Natural killer cell (primary cell): ENCODE data around the gene GNAS-AS1. TPM values are rescaled to one million over a fixed set of nuclear protein-coding genes. Genes with fewer than 3 reads are reported as not detected.

ENCODE experiments used
- ATAC-seq, 3 donors: fragments of 150-1000 bp in 2 of 3; fragments of 200-7000 bp in 1 of 3; cut with Tn5 transposase; 1 replicate in 1 of 3; 2 replicates in 2 of 3; pipeline ENCODE4 v1.10.0; 2021; ENCODE audit warnings: mild to moderate bottlenecking in 2 of 3, moderate library complexity in 2 of 3
- DNase-seq, 2 donors: peaks; one replicate each; pipeline versions ENCODE4 v3.0.0 to v3.0.0-alpha.2; 2013 to 2021; ENCODE audit warnings: mixed read lengths in 1 of 2
- H3K27ac ChIP-seq: one replicate; pipeline ENCODE4 v1.5.1; 2013; ENCODE audit warnings: mild to moderate bottlenecking, low read length
- H3K27me3 ChIP-seq: one replicate; pipeline ENCODE4 v1.6.1; 2013; ENCODE audit warnings: low read length; ENCODE audit not compliant: control insufficient read depth, insufficient read depth
- H3K36me3 ChIP-seq: one replicate; pipeline ENCODE4 v1.6.1; 2013; ENCODE audit warnings: low read length; ENCODE audit not compliant: control insufficient read depth, insufficient read depth
- H3K4me1 ChIP-seq: one replicate; pipeline ENCODE4 v1.6.1; 2013; ENCODE audit warnings: low read length; ENCODE audit not compliant: control insufficient read depth, insufficient read depth
- H3K4me3 ChIP-seq: one replicate; pipeline ENCODE4 v1.5.1; 2013; ENCODE audit warnings: low read length
- H3K9me3 ChIP-seq: one replicate; pipeline ENCODE4 v1.6.1; 2013; ENCODE audit warnings: low read length; ENCODE audit not compliant: control insufficient read depth, insufficient read depth
- H3K27ac Mint-ChIP-seq, 2 donors: one replicate each; pipeline ENCODE4 v1.8.0; 2022; ENCODE audit warnings: mild to moderate bottlenecking in 2 of 2, mixed read lengths in 2 of 2, moderate library complexity in 1 of 2
- H3K27me3 Mint-ChIP-seq, 2 donors: one replicate each; pipeline ENCODE4 v1.8.0; 2022; ENCODE audit warnings: low read depth in 2 of 2, mixed read lengths in 2 of 2
- H3K36me3 Mint-ChIP-seq: one replicate; pipeline ENCODE4 v1.8.0; 2022; ENCODE audit warnings: mixed read lengths
- H3K4me1 Mint-ChIP-seq, 2 donors: one replicate each; pipeline ENCODE4 v1.8.0; 2022; ENCODE audit warnings: mixed read lengths in 2 of 2
- H3K4me3 Mint-ChIP-seq: one replicate; pipeline ENCODE4 v1.8.0; 2022; ENCODE audit warnings: mild to moderate bottlenecking, moderate library complexity, mixed read lengths
- H3K9me3 Mint-ChIP-seq, 2 donors: one replicate each; pipeline ENCODE4 v1.8.0; 2022; ENCODE audit warnings: mixed read lengths in 2 of 2
- WGBS: methylation state at CpG from one replicate; pipeline ENCODE4 v1.1.7; 2013; ENCODE audit warnings: missing lambda C conversion rate; ENCODE audit not compliant: insufficient coverage; 5-methylcytosine and 5-hydroxymethylcytosine counted together
- intact Hi-C: fragments of 100-400 bp; cut with micrococcal nuclease; formaldehyde crosslinking; loops from one replicate; pipeline ENCODE4 v1.14.2; 2022
- total RNA-seq, 4 donors: library from RNA; stranded (reverse); fragments of 120-200 nt in 1 of 4; gene quantifications; one replicate each; pipeline versions ENCODE4 v1.2.3 to v1.2.4, GENCODE V29; 2013 to 2022
- TF ChIP-seq, protein P1 (sequence below): fragments of 200-600 bp; IDR thresholded peaks from one replicate; pipeline ENCODE4 v1.8.0; 2022; ENCODE audit warnings: antibody characterized with exemption

Gene GNAS-AS1
- total RNA-seq, 3 donors from 2014 or later (not counting 1 experiment from before 2014, with no cell fraction given), result 0.60 to 0.66 TPM; not detected in 1

DNA sequence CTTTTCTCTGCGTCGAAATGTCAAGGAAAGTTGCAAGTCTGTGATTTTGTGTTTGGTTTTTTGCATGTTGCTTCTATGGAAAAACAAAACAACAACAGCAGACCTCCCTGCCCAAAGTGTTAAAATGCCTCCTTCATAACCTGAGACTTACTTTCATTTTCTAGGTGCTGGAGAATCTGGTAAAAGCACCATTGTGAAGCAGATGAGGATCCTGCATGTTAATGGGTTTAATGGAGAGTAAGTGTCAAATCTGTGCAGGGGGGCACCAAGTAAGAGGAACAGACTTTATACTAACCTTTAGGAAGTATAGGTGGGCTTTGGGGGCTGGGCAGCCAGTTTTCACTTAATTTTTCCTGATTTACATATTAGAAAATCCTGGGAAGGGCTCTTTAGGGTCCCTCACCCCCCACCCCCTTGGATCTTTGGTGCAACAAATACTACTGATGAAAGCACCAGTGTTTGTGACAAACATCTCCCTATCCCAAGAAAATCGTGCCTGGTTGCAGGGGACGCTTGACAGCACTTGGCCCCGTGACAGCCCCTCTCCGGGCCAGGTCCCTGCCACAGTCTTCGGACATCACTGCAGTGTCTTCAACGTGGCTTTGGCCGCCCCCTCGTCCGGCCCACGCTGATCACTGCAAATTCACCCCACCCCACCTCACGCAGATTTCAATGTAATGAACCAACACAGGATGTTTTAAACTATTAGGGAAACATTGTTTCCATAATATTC lies 44.9 kb upstream of the GNAS-AS1 start:
- ATAC-seq, result no peak

GRCh38 chr20:58894652-58895447 lies 44.1 kb upstream of the GNAS-AS1 start:
- peaks cover 11% of the 10 kb centered on the region for H3K36me3 ChIP-seq
- H3K4me1 Mint-ChIP-seq, result peaks cover 60 to 70% of the 10 kb centered on the region in 2 donors
- TF ChIP-seq, protein P1, sequence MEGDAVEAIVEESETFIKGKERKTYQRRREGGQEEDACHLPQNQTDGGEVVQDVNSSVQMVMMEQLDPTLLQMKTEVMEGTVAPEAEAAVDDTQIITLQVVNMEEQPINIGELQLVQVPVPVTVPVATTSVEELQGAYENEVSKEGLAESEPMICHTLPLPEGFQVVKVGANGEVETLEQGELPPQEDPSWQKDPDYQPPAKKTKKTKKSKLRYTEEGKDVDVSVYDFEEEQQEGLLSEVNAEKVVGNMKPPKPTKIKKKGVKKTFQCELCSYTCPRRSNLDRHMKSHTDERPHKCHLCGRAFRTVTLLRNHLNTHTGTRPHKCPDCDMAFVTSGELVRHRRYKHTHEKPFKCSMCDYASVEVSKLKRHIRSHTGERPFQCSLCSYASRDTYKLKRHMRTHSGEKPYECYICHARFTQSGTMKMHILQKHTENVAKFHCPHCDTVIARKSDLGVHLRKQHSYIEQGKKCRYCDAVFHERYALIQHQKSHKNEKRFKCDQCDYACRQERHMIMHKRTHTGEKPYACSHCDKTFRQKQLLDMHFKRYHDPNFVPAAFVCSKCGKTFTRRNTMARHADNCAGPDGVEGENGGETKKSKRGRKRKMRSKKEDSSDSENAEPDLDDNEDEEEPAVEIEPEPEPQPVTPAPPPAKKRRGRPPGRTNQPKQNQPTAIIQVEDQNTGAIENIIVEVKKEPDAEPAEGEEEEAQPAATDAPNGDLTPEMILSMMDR, result no peak
- intact Hi-C loops, result loop anchor here (5.0 to 10.0 kb wide), 2 partner anchors 243 to 270 kb away; partner anchors contain the start of genes STX16 and ZNF831
- ATAC-seq (no peak), DNase-seq (no peak)
- H3K4me3 ChIP-seq, result no peak overlapping the region
- H3K9me3 ChIP-seq, result no peaks in the 10 kb centered on the region
- H3K9me3 Mint-ChIP-seq, result no peaks in the 10 kb centered on the region
- H3K27ac ChIP-seq, result peak overlapping the region; percentile 50
- 38% methylated on average over 5 of the region's 5 CpGs for WGBS
- H3K27ac Mint-ChIP-seq, result peak overlapping the region; percentile 90 to 97
- H3K27me3 Mint-ChIP-seq, result no peaks in the 10 kb centered on the region
- H3K4me1 ChIP-seq, result peaks cover 10% of the 10 kb centered on the region
- H3K36me3 Mint-ChIP-seq, result no peaks in the 10 kb centered on the region
- H3K4me3 Mint-ChIP-seq, result peak overlapping the region; percentile 96
- H3K27me3 ChIP-seq, result no peaks in the 10 kb centered on the region

More for the DNA sequence above, 44.9 kb upstream of the GNAS-AS1 start:
- intact Hi-C loops, result loop anchor here (10.0 kb wide), 1 partner anchor 269 kb away; the partner anchor contains the start of gene ZNF831
- TF ChIP-seq, protein P1, result no peak
- Histone ChIP-seq H3K9me3 (no peaks in the 10 kb centered on the region), H3K27me3 (no peaks in the 10 kb centered on the region), H3K36me3 (peaks cover 12% of the 10 kb centered on the region), H3K27ac (peak overlapping the region; percentile 50), H3K4me3 (no peak overlapping the region), H3K4me1 (peaks cover 10% of the 10 kb centered on the region)
- DNase-seq, result peak in 1 of 2 donors; percentile 48
- H3K36me3 Mint-ChIP-seq, result no peaks in the 10 kb centered on the region
- H3K4me3 Mint-ChIP-seq, result peak overlapping the region; percentile 96
- H3K27me3 Mint-ChIP-seq, result no peaks in the 10 kb centered on the region
- whole genome bisulfite sequencing, result 74% methylated on average over 12 of the region's 13 CpGs
- peak overlapping the region; percentile 90 to 97 for H3K27ac Mint-ChIP-seq
- H3K4me1 Mint-ChIP-seq, result peaks cover 61 to 73% of the 10 kb centered on the region in 2 donors
- no peaks in the 10 kb centered on the region for H3K9me3 Mint-ChIP-seq

DNA sequence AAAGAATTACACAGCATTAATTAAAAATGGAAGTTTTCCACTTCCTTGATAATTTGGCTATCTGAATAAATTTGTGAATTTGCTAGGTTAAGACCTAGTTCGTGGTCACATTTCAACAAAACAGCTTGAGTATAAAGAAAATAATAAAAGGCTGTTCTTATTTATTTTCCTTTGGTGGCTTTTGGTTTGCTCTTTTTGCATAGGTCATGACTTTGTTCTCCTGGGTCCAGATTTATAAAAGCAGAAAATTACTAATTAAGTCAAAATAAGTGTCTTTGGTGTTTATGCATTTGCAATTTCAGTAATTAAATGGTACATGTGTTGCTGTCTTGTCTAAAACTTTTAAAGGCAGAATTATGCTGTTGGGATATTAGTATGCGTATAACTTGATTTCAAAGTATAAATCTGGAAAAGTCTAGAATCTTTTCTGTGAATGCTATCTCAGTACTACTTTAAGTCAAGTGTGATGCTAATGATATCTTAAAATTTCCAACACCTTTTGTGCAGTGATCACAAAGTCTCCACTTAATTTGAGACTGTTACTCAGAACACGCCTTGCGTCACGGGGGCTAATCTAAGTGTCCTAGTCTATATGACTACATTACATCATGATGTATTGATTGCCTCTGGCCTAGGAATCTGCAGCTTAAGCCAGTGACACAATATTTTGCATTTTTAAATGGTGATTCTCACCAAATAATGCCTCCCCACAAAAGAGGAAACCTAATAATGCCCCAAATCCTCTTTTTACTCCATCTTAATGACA lies 42.8 kb upstream of the GNAS-AS1 start:
- Histone ChIP-seq H3K4me3 (peak overlapping the region; percentile 99), H3K4me1 (peaks cover 10% of the 10 kb centered on the region), H3K36me3 (peaks cover 3% of the 10 kb centered on the region), H3K27me3 (no peaks in the 10 kb centered on the region), H3K27ac (peak overlapping the region; percentile 99), H3K9me3 (no peaks in the 10 kb centered on the region)
- H3K4me1 Mint-ChIP-seq, result peaks cover 60 to 68% of the 10 kb centered on the region in 2 donors
- no peaks in the 10 kb centered on the region for H3K36me3 Mint-ChIP-seq
- WGBS, result 42% methylated on average over 4 of the region's 5 CpGs
- H3K4me3 Mint-ChIP-seq, result peak overlapping the region; percentile 96
- TF ChIP-seq, protein P1, result no peak
- peak in 1 of 2 donors; percentile 40 for DNase-seq
- intact Hi-C loops, result loop anchor here (1.0 to 10.0 kb wide), 3 partner anchors 14 to 271 kb away; partner anchors contain the start of genes STX16 and ZNF831
- no peaks in the 10 kb centered on the region for H3K27me3 Mint-ChIP-seq
- no peak for ATAC-seq
- H3K9me3 Mint-ChIP-seq, result no peaks in the 10 kb centered on the region
- peak overlapping the region; percentile 90 to 97 for H3K27ac Mint-ChIP-seq
